Measurements from ENCODE around the gene LPP.

LPP gene

GRCh38 chr3:188306435-188307005 is 152.6 kb downstream of the LPP start:
- no peak for DNase-seq

DNA sequence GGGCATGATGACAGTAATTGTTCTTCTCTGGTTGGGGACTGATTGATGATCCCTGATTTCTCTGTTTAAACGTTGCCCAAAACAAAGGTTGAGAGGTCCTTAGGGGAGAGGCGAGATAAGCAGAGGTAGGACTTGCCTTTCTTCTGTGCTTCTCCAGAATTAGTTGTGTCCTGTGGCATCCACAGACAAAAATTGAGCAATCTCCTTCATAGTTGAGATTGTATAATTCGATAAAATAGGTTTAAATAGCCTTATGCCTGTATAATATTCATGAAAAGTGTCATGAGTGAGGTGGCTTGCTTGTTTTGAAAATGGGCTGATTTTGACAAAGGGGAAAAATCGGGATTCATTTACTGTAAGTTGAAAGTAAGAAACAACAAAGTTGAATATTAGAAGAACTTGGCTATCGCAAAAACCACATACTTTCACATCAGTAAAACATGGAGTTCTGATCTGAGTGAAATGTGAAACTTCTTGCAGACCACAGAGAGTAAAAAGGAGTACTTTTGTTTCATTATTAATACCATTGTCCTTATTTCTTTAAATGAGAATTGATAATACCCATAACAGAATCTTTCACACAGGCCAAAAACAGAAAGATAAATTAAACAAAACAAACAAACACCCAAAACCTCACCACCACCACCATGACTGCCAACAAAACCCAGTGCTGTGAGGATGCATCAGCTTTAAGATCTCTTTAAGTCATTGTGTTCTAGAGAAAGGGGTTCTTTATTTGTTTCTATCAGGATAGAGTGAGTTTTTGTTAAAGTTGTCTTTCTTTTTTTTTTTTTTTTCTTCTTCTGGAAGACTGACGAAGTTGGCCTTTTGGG is 155.7 kb downstream of the LPP start:
- no peak for DNase-seq

- DNase-seq: no peak
These were observed 156.3 kb downstream of the LPP start for GRCh38 chr3:188310270-188310710.

GRCh38 chr3:188315553-188315952 is 161.6 kb downstream of the LPP start:
- DNase-seq: no peak

- DNase-seq: no peak
These were observed 162.2 kb downstream of the LPP start for GRCh38 chr3:188316021-188316722.

- DNase-seq: no peak
These were observed 162.7 kb downstream of the LPP start for GRCh38 chr3:188316723-188317070.

- DNase-seq: no peak
These were observed 165.6 kb downstream of the LPP start for GRCh38 chr3:188319569-188319968.

GRCh38 chr3:188320757-188321156 is 166.8 kb downstream of the LPP start:
- no peak for DNase-seq

- DNase-seq: no peak
These were observed 167.3 kb downstream of the LPP start for GRCh38 chr3:188321258-188321657.

DNA sequence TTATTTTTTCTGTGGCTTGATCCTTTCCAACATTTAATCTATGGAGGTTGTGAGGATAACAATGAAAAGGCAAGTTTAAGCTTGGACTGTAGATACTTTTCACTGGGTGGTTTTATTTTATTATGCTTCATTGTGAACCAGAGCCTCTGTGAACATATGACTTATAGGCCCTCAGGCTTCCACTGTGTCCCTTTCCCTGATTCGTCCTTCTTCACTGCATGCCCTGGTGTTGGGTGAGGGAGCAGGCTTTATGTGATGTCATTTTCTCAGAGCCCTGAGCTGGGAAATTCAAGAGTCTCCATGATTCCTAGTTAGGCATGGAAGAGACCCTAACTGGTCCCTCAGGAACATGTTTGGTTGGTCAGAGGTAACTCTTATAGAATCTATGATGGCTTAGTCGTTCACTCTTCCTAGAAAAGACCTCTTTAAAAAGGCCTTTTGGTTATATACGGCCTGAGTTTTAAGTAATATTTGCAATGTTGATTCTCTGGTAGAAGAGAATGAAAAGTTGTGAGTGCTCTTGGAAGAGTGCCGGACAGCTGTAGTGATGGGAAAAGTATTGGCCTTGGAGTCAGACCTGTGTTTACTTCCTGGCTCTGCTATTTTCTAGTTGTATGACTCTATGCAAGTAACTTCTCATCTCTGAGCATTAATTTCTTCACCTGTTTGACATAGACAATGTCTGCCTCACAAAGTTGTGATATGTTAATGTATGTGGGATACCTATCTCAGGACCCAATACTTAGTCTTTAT is 168.4 kb downstream of the LPP start:
- DNase-seq: no peak

DNA sequence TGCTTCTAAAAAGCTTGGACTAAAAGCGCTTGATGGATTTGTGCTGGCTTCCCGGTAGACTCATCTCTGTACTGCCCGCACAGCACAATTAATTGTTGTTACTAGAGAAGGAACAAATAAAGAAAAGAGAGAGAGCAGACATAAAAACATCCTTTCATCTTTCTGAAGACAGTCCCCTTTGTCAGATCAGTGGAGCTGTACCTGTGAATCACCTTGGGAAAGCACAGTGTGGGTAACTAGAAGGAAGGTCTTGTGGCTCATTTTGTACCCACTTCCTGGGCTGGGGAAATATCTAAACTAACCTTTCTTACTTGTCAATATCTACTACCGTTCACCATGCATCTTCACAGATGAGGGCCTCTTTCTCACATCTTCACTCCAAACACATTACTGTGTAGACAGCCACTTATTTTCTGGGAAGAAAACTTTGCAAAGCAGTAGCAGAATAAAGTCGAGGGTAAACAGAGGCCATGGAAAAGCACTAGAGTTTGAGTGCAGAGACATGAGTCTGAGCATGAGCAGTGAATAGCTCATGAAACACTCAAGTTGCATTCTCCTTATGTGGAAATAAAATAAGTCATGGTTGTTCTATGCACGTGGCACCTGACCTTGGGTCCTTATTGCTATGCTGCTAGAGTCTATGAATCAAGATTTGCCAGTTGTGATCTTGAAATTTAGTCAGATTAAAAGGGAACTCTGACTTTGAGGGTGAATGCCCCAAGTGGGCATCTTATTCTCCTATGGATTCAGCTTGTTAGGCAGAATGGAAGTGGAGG is 169.3 kb downstream of the LPP start:
- no peak for DNase-seq

- no peak for DNase-seq
These were observed 172.2 kb downstream of the LPP start for GRCh38 chr3:188326111-188326510.

DNA sequence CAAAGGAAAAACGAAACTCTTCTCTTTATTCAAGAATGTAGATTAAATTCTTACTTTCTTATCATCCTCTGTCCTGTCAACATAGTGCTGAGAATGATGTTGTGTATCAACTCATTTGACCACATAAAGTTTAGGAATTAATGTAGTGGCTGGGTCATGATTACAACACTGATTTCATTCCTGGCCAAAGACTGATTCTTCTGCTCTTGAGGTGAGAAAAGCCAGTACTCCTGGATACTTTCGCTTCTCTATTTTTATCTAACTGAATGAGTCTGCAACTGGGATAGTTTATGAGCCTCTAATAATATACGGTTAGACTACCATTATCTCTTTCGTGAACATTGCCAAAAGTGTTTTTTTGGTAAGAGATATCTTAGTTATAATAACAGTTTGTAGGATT is 173.0 kb downstream of the LPP start:
- no peak for DNase-seq

DNA sequence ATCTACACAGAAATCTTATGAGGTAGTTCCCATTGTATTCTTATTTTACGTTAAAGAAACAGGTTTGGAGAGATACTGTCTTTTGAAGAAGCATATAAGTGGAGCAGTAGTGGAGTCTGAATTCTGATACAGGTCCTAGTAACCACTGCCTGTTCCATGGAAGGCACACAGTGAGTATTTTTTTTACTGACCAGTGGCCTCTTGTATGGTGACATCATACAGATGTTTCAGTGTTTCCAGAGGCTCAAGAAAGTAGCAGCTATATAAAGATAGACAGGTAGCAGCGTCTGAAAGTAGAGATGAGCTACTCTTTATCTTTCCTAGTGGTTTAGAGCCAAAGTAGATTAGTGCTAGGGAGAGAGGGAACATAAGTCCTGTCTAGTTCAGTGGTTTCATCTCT is 173.5 kb downstream of the LPP start:
- no peak for DNase-seq

DNA sequence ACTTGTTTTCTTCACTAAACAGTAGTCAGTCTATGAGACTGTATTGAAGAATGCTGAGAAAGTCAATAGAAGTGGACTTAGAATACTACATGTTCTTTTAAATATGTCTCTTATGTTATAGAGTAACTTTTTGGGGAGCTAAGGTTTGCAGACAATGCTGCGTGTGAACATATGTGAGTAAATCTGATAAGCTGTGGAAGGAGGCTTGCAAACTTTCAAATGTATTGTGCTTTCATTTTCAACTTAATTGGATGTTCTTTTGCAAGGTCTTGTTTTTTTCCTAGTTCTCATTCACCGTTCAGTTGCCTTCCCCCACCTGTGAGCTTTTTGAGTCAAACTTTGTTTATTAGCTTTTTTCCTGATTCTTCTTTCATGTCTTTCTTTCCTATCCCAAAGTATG is 176.2 kb downstream of the LPP start:
- no peak for DNase-seq

DNA sequence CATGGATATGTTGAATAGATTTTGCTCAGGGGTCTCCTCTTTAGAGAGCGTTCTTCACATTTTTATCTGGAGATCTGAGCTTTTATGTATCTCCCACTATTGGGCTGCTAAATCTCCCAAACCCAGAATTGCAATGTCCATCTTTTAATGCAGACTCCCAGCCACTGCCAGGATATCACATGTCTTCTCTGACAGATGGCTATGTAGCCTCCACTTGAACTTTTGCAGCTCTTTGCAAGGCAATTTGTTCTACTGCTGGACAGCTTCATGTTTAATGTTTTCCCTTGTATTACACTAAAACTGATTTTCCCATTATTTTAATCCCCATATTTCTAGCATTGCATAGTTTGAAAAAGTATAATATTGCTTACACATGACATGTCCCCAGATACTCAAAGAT is 177.2 kb downstream of the LPP start:
- DNase-seq: no peak

DNA sequence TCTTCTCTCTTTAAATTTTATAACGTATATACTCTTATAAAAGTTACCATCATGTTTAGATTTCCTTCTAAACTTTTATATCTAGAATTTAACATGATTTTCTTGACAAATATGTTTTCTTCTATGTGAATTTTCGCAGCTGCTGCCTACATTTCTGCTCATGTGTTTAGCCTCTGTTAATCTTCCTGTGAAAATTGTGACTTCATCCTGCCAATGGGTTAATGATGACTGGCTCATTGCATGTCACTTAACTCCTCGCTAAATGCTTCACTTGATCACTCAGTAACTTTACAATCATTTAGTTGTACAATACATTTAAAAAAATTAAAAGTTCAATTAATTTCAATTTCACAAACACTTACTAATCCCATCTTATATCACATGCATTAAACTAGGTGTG is 178.1 kb downstream of the LPP start:
- DNase-seq: no peak

- DNase-seq: no peak
These were observed 181.7 kb downstream of the LPP start for GRCh38 chr3:188335656-188336055.

- no peak for DNase-seq
These were observed 182.2 kb downstream of the LPP start for GRCh38 chr3:188336178-188336577.

DNA sequence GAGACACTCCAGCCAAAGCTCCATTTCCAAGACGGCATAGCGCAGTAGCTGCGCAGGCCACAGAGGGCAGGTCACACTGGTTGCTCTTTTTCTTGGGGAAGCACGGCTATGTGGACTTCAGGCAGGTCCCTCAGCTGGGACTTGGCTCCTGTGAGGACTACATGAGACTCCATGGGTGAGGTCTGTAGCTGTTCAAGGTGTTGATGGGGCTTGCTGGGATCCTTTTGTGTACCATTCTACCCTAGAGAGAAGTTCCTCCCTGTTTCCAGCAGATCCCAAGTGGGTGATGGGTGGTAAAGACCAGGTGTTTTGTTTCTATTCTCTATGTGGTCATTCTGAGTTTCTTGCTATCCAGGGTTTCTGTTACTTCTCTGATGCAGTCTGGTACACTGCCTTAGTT is 183.3 kb downstream of the LPP start:
- no peak for DNase-seq

- DNase-seq: no peak
These were observed 184.1 kb downstream of the LPP start for GRCh38 chr3:188338086-188338485.
